ENCODE results near the gene ERI3.

ERI3 gene, protein sequence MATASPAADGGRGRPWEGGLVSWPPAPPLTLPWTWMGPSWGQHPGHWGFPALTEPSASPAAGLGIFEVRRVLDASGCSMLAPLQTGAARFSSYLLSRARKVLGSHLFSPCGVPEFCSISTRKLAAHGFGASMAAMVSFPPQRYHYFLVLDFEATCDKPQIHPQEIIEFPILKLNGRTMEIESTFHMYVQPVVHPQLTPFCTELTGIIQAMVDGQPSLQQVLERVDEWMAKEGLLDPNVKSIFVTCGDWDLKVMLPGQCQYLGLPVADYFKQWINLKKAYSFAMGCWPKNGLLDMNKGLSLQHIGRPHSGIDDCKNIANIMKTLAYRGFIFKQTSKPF

GRCh38 chr1:44354840-44355581 is at the start of gene ERI3:
Gene ERI3, minus strand, starts transcription at chr1:44355257. Its CDS starts 231 bp downstream, at chr1:44355026.
- no peak for TF ChIP-seq CTCF (IDR thresholded peaks at IDR 0.05; ENCODE audit: control insufficient read depth, extremely low read depth, insufficient read depth)
- H3K4me3 ChIP-seq (ENCODE audit: low read depth, low read length): peak within 1 kb of the TSS; percentile 90
- DNase-seq (ENCODE audit: low read depth): peak; percentile 89

DNA sequence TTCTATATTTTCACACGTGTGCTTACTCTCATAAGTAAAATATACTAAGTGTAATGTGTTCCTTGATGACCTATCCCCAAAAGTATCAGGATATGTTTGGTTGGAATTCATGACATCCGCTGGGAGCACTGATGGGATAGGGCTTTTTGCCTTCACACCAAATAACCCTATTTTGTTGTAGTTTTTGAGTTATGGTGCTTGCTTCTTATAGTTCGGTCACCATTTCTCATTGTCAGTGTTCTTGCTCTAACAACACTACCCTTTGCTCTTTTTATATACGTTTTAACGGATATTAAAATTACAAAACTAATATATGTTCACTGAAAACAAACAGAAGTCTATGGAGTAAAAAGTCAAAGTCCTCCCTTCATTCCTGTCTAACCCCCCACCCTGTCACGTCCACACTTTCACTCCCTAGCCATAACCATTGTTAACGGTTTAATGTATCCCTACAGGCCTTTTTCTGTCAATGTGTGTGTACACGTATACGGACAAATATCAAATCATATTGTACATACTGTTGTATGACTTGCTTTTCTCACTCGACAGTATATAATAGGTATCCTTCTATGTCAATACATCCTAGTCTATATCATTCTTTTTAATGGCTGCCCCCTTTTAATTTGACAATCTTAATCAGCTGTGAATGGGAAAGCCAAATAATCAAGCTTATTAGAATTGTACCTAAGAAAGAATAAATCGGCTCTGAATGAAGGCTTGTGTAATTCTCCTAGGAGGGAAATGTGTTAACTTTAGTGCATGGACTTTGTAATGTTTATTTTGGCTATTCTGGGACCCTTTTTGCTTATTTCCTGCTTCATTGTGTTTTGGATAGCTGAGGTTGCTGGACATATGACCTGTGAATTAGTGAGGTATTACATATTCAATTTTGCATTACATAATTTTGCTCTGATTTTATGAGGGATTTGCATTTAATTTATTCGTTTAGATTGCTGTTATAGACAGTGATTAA is 46.5 kb upstream of the ERI3 start:
- DNase-seq (ENCODE audit: low read depth): no peak
- no peak overlapping the region for H3K4me3 ChIP-seq (ENCODE audit: low read depth, low read length)
- no peak for TF ChIP-seq CTCF (IDR thresholded peaks at IDR 0.05; ENCODE audit: control insufficient read depth, extremely low read depth, insufficient read depth)

DNA sequence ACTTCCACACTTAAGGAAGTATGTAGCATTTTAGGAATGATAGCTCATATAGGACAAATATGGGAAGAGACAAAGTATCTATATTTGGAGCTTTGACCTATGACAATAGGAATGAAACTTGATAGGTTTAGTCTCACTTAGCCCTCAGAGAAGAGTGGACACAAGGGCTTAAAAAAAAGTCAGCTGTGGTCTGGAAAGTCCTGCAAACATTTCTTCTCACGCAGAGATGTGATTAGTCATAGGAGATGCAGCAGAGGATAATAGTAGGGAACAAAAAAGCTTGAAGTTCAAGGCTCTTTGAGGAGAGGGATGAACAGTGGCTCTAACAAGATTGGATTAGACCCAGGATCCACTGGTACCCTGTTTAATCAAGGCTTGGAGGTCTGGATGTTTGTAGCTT is 35.2 kb upstream of the ERI3 start:
- no peak for DNase-seq (ENCODE audit: low read depth)
- no peak for TF ChIP-seq CTCF (IDR thresholded peaks at IDR 0.05; ENCODE audit: control insufficient read depth, extremely low read depth, insufficient read depth)
- H3K4me3 ChIP-seq (ENCODE audit: low read depth, low read length): no peak overlapping the region

DNA sequence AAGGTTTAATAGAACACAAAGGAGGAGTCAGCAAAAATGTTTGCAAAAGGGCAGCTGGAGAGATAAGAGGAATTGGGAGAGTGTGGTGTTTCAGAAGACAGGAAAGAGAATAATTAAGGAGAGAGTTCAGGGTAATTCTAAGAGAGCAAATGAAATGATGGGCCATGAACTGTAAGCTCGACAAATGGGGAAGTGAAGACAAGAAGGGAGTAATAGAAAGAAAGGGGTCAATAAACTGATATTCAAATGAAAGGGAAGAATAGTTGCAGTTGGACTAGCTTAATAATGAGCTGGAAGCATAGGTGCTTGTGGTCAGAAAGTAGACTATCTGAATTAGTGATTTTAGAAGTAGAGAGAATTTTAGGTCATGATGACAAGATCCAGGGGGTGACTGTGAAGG is 34.4 kb upstream of the ERI3 start:
- no peak for DNase-seq (ENCODE audit: low read depth)
- H3K4me3 ChIP-seq (ENCODE audit: low read depth, low read length): no peak overlapping the region
- no peak for TF ChIP-seq CTCF (IDR thresholded peaks at IDR 0.05; ENCODE audit: control insufficient read depth, extremely low read depth, insufficient read depth)

GRCh38 chr1:44388551-44388950 is 33.5 kb upstream of the ERI3 start:
- no peak for DNase-seq (ENCODE audit: low read depth)
- H3K4me3 ChIP-seq (ENCODE audit: low read depth, low read length): no peak overlapping the region
- TF ChIP-seq CTCF (IDR thresholded peaks at IDR 0.05; ENCODE audit: control insufficient read depth, extremely low read depth, insufficient read depth): no peak

DNA sequence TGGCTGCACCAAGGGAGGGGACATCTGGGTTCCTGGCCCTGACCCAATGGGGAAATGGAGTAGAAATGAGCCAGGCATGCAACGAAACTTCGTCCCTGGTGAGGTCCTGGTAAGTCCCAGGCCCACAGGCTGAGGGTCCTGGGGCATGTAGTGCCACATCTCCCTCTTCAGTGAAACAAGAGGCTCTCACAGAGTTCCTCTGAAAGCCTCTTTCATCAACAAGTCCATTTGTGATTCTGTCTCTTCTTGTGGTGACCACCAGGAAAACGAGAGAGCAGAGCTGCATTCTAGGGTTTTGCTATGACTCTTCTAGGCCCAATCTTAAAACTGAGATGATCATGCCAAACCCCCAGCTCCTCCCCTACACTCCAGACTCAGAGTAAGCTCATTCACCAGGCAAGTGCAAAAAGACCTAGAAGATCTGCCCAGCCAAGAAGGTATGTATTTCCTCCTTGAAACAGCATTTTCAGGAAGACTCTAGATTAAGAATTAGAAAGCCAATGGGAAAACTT is 25.7 kb upstream of the ERI3 start:
- no peak for DNase-seq (ENCODE audit: low read depth)
- no peak overlapping the region for H3K4me3 ChIP-seq (ENCODE audit: low read depth, low read length)
- TF ChIP-seq CTCF (IDR thresholded peaks at IDR 0.05; ENCODE audit: control insufficient read depth, extremely low read depth, insufficient read depth): no peak

Data from LNCaP clone FGC (cell line).